ENCODE measurements around the gene CRAMP1.

- TF ChIP-seq, protein P1, sequence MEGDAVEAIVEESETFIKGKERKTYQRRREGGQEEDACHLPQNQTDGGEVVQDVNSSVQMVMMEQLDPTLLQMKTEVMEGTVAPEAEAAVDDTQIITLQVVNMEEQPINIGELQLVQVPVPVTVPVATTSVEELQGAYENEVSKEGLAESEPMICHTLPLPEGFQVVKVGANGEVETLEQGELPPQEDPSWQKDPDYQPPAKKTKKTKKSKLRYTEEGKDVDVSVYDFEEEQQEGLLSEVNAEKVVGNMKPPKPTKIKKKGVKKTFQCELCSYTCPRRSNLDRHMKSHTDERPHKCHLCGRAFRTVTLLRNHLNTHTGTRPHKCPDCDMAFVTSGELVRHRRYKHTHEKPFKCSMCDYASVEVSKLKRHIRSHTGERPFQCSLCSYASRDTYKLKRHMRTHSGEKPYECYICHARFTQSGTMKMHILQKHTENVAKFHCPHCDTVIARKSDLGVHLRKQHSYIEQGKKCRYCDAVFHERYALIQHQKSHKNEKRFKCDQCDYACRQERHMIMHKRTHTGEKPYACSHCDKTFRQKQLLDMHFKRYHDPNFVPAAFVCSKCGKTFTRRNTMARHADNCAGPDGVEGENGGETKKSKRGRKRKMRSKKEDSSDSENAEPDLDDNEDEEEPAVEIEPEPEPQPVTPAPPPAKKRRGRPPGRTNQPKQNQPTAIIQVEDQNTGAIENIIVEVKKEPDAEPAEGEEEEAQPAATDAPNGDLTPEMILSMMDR (IDR thresholded peaks at IDR 0.05): no peak
- TF ChIP-seq JUNB (IDR thresholded peaks at IDR 0.05): no peak
- no peak for TF ChIP-seq KDM1A (IDR thresholded peaks at IDR 0.05; ENCODE audit: low read depth)
- no peak for TF ChIP-seq POLR2A (IDR thresholded peaks at IDR 0.05; ENCODE audit: low read length)
- no peak for TF ChIP-seq HDAC2 (IDR thresholded peaks at IDR 0.05)
- TF ChIP-seq ZFP36 (IDR thresholded peaks at IDR 0.05; ENCODE audit: borderline replicate concordance, partially characterized antibody): no peak
- no peak for TF ChIP-seq RFX5 (IDR thresholded peaks at IDR 0.05)
- TF ChIP-seq JUN (IDR thresholded peaks at IDR 0.05): no peak
These were observed 30.0 kb downstream of the CRAMP1 start for GRCh38 chr16:1642148-1642547.
